Stimulated activated CD4-positive, alpha-beta T cell treated with anti-CD3 and anti-CD28 coated beads, TNF-alpha, amount 100 ng/mL, for 1 hour (primary cell): ENCODE results near the gene FBXW8.
"Not testable (repeated sequence)": the region's sequence is repeated elsewhere in the genome, so short reads cannot be mapped to it uniquely, and the experiment has no call there.

Experiments used
- DNase-seq, 3 donors: peaks; one replicate each; pipeline ENCODE4 v3.0.0-alpha.2; 2020; ENCODE audit warnings: low read depth in 3 of 3, low spot score in 1 of 3

Gene FBXW8

DNA sequence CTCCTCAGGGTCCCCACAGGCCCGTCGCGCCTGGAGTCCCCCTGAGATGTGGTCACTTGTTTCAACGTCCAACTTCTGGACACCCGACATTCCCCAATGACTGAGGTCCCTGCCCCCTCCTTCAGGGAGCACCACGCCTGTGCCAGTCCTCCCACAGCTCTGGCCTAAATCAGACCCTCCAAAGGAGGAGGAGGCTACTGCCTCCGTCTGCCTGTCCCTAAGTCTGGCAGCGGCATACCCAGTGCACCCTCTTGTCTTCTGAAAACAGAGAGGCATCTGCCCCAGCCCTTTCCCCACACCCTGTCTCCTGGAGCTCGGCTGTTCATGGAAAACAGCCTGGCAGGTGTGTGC is 142.3 kb downstream of the FBXW8 start:
- no peak for DNase-seq

DNA sequence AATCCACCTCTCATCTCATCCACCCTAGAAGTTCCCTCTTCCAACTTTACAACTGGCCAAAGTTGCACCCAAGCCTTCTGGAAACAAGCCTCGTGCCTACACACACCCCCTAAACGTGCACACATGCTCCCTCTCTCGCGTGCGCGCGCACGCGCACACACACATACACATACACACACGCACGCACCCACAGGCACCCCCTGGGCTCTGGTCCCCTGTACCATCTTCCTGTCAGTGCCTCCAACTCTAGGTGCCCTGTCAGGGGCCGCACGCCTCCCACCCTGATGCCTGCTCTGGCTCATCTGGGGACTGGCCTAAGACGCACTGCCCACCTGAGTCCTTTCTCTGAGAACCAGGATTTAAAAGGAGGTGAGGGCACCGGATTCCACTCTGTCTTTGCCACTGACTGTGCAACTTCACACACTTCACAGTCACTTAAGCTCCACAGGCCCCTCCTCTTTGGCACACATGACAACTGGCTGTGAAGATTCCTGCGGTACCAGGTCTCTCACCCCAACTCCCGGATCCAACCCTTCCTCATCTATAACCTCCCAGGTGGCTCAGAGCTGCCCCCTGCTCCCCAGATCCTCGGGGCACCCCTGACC is 142.9 kb downstream of the FBXW8 start:
- DNase-seq = no peak

DNA sequence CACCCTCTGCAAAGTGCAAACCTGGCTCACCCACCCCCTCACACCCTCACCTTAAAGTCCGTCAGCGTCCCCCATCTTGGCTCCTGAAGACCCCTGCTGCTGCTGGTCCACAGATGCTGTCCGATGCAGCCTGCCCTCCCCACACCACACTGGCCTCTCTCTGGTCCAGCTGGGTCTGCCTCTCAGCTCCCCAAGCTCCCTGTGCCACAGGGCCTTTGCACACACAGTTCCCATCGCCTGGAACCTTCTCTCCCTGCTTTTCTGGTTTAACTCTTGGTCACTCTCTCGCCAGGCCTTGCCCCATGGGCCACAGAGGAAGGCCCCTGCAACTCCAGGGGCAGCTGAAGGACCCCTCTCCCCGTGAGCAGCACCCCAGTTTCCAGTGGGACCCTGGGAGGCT is 143.5 kb downstream of the FBXW8 start:
- no peak for DNase-seq

DNA sequence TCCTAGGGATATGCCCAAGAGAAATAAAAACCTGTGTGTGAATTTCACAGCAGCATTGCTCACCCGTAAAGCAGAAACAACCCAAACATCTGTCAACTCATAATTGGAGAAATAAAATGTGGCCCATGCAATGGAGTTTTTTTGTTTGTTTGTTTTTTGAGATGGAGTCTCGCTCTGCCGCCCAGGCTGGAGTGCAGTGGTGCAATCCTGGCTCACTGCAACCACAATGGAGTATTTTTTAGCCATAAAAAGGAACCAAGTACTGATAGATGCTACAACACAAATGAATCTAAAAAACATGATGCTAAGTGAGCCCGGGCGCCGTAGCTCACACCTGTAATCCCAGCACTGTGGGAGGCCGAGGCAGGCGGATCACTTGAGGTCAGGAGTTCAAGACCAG is 146.9 kb downstream of the FBXW8 start:
- DNase-seq = not testable (repeated sequence)

- no peak for DNase-seq
These were observed 147.8 kb downstream of the FBXW8 start for GRCh38 chr12:117058442-117059072.

GRCh38 chr12:117059156-117059555 is 148.4 kb downstream of the FBXW8 start:
- no peak for DNase-seq

DNA sequence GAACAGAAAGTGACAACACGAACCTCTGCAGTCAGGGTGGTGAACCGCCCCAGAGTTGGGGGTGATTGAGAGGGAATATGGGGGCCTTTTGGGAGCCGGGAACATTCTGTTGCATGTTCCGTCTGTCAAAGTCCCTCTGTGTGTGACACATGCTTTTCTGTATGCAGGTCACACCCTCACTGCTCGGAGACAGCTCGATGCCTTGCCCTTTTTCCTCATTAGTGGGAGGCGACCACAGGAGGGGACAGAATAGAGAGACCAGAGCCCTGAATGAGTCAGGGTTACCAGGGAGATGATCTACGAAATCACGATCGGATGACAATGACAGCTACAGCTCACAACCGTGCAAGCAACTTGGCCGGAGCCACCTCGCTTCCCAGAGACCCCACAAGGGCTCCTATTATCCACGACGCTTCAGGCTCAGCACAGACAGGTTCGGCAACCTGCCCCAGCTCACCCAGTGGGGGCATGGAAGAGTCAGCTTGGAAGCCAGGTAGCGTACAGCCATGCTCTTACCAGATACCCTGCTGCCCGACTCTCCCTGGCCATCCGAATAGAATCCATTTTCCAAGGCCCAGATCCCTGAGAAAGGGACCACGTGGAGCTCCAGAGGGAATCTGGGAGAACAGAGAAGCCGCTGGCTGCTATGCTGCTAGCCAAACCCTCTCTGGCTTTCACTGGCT is 149.6 kb downstream of the FBXW8 start:
- DNase-seq = no peak

GRCh38 chr12:117060929-117061305 is 150.2 kb downstream of the FBXW8 start:
- DNase-seq = no peak

DNA sequence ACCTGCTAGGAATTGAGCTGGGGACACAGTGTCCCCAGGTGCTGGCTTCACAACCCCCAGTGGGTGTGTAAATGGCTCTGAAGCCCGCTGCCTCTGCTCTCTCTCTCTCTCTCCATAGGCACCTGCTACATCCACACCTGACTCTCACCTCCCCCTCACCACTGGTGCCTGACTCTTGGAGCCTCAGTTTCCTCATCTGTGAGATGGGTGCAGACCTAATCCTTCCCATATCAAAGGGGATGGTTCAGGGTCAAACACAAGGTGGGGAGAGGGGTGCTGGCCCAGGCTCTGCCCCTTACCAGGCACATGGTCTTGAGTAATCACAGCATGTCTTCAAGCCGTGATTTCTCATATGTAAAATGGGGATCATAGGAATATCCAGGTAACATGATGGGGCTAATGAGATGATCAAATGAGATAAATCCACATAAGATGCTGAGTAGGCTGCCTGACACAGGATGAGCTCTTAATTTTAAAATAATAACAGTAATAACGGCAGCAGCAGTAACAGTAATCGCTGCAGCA is 150.9 kb downstream of the FBXW8 start:
- no peak for DNase-seq

GRCh38 chr12:117063162-117063911 is 152.6 kb downstream of the FBXW8 start:
- DNase-seq = peak in 1 of 3 donors; percentile 4

DNA sequence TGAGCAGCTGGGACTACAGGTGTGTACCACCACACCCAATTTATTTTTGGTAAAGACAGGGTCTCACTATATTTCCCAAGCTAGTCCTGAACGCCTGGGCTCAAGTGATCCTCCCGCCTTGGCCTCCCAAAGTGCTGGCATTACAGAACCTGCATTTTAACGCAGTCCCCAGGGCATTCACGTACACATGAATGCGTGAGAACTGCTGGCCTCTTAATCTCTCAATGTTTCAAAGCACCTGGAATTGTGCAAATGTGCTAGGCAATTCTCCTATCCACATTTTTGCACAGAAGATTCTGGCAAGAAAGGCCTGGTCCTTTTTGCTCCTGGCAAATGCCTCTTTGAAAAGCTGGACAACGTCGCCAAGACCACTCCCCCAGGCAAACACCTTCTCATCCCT is 153.3 kb downstream of the FBXW8 start:
- no peak for DNase-seq

GRCh38 chr12:117064596-117064995 is 153.8 kb downstream of the FBXW8 start:
- no peak for DNase-seq

DNA sequence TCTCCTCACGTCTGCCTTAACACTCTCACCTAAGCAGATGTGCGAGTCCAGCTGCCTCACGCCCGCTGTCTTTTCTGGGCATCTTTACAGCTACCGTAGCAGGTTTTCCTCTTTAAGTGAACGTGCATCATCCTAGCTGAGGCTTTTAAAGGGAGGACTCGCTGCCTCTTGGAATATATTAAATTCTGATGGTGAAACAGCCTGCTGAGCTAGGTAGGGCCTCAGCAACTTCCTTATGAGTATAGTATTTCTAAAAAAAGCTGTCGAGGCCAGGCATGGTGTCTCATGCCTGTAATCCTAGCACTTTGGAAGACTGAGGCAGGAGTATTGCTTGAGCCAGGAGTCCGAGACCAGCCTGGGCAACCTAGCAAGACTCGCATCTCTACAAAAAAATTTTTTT is 156.3 kb downstream of the FBXW8 start:
- no peak for DNase-seq

- DNase-seq = no peak
These were observed 156.9 kb downstream of the FBXW8 start for GRCh38 chr12:117067638-117068037.

GRCh38 chr12:117068492-117068891 is 157.7 kb downstream of the FBXW8 start:
- no peak for DNase-seq

DNA sequence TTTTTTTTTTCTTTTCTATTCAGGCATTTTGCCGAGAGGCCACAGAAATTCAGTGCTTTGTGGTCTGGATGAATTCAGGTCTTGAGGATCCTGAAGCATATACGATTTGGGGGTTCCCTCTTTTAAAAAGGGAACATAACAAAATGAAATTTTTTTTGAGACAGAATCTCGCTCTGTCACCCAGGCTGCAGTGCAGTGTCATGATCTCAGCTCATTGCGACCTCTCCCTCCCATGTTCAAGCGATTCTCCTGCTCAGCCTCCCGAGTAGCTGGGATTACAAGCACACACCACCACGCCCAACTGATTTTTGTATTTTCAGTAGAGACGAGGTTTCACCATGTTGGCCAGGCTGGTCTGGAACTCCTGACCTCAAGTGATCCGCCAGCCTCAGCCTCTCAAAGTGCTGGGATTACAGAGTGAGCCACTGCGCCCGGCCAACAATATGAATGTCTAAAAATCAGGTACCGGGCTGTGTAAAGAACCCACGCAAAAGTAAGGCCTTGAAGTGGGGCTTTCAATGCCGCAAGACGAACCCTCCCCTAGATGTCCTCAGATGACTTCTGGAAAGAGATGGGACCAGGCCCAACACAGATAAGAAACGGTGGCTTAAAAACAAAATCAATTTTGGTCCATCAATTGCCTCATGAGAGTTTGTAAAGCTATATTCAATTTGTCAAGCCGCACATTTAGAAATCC is 158.5 kb downstream of the FBXW8 start:
- DNase-seq = no peak

DNA sequence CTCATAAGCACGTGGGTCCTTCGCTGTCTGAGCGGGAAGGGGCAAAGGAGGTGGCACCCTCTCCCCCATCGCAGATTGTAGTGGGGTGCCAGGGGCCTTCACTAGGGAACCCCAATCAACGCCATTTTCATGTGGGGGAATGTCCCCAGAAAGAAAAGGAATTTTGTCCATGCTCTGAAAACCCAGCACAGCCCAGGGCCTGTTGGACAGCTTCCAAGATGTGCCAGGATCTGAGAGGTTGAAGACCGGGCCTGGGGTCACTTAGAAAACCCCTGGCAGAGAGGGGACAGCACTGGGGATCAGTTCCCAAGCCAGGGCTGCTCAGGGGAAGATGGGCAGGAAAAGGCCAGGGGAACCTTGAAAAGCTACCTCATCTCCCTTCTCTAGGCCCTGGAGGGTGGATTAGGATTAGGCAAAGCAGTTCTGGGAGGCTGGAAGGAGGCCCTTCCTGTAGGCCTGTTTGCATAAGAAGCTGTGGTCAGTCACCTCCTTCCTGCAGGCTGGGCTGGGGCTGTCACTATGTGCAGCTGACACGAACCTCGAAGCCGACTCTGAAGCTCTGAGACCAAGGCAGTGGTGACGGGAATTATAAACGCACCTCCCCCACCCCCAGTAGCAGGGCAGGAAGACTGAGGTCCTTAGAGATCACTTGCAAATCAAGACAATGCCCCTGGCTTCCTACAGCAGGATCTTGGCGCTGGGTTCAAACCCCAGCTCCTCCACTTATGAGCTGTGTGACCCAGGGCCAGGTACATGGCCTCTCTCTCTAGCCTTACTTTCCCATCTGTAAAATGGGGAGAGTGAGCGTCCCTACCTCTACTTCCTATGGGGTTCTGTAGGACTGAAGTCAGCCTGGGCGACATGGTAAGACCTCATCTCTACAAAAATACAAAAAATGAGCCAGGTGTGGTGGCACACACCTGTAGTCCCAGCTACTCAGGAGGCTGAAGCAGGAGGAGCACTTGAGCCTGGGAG is 159.5 kb downstream of the FBXW8 start:
- DNase-seq = no peak

DNA sequence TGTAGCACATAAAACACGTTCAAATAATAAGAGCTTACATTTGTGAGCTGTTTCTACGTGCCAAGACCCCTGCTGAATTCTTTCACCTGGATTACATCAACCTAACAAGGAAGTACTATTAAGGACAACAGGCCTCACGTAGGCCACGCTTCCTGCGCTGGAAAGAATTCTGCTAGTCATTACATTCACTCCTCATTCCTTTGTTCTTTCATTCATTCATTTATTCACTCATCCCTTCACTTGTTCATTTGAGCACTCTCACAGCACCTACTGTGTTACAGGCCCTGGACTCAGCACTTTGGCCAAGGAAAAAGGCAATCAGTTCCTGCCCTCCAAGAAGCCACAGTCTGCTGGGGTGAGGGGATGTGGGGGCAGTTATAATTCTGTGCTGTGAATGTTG is 160.3 kb downstream of the FBXW8 start:
- no peak for DNase-seq

DNA sequence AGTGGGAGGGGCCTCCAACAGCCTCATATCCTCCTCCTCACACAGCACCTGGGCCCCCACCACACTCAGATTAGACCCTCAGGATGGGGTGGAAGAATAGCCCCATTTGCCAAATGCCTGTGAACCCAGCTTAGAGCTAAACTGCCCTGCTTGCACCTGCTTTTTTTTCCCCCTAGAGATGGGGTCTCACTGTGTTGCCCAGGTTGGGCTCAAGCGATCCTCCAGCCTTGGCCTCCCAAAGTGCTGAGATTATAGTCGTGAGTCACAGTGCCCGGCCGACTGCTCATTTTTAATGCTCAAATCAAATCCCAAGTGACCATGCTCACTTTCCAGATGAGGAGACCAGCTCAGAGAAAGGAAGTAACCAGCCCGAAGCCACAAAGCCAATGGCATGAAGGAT is 161.4 kb downstream of the FBXW8 start:
- no peak for DNase-seq
